IMR-90 (cell line): ENCODE measurements around the gene PARP2. TPM values are rescaled to one million over a fixed set of nuclear protein-coding genes. Genes with fewer than 3 reads are reported as not detected.

ENCODE experiments used
- ATAC-seq: fragments of 200-7000 bp; cut with Tn5 transposase; 2 replicates; pipeline ENCODE4 v1.9.1; 2020; ENCODE audit warnings: low read depth, mild to moderate bottlenecking, moderate library complexity
- BruUV-seq: library from RNA; stranded (reverse); fragments of 400-500 nt; replicated peaks from 2 replicates; lab custom pipeline; 2021; lab: Mats Ljungman, UMichigan
- CTCF ChIA-PET: fragments of 300-600 bp; formaldehyde crosslinking; extraction: SDS; loops from one replicate; lab custom pipeline; 2021; ENCODE audit warnings: antibody characterized with exemption; lab: Yijun Ruan, JAX
- POLR2A ChIA-PET: fragments of 300-600 bp; sonication (Branson Sonifier 250); formaldehyde crosslinking; loops from one replicate; lab custom pipeline; 2022; ENCODE audit warnings: antibody characterized with exemption; ENCODE audit not compliant: unreplicated experiment; lab: Charles Lee
- DNase-seq: peaks from one replicate; pipeline ENCODE4 v3.0.0; 2013
- H2AFZ ChIP-seq: replicated peaks from 2 replicates; pipeline ENCODE3; 2013; ENCODE audit warnings: low read length, mild to moderate bottlenecking; ENCODE audit not compliant: poor library complexity
- H2AK5ac ChIP-seq: 2 replicates; pipeline ENCODE4 v1.6.1; 2013; ENCODE audit warnings: low read depth, low read length, inconsistent platforms
- H2AK9ac ChIP-seq: replicated peaks from 2 replicates; pipeline ENCODE3; 2013; ENCODE audit warnings: mild to moderate bottlenecking, low read depth, low read length, moderate library complexity; ENCODE audit not compliant: poor library complexity
- H2BK120ac ChIP-seq: 2 replicates; pipeline ENCODE4 v1.6.1; 2013; ENCODE audit warnings: low read depth, low read length, inconsistent platforms
- H2BK15ac ChIP-seq: 3 replicates; pipeline ENCODE4 v1.6.1; 2013; ENCODE audit warnings: low read depth, low read length, inconsistent platforms
- H2BK20ac ChIP-seq: 2 replicates; pipeline ENCODE4 v1.6.1; 2013; ENCODE audit warnings: low read depth, mild to moderate bottlenecking, inconsistent platforms, low read length, moderate library complexity
- H2BK5ac ChIP-seq: 2 replicates; pipeline ENCODE4 v1.6.1; 2013; ENCODE audit warnings: mild to moderate bottlenecking, low read depth, low read length, inconsistent platforms; ENCODE audit not compliant: poor library complexity, severe bottlenecking
- H3K14ac ChIP-seq: replicated peaks from 2 replicates; pipeline ENCODE4 v1.6.1; 2013; ENCODE audit warnings: low read depth, low read length, inconsistent platforms
- H3K18ac ChIP-seq: 2 replicates; pipeline ENCODE4 v1.6.1; 2013; ENCODE audit warnings: low read depth, low read length, control low read depth
- H3K23ac ChIP-seq: 2 replicates; pipeline ENCODE4 v1.6.1; 2013; ENCODE audit warnings: low read depth, low read length, inconsistent platforms
- H3K27ac ChIP-seq: 2 replicates; pipeline ENCODE4 v1.5.1; 2013; ENCODE audit warnings: mild to moderate bottlenecking, control low read depth, low read length; ENCODE audit not compliant: insufficient read depth
- H3K27me3 ChIP-seq: 2 replicates; pipeline ENCODE4 v1.6.1; 2013; ENCODE audit warnings: low read length; ENCODE audit not compliant: control insufficient read depth, insufficient read depth
- H3K36me3 ChIP-seq: 2 replicates; pipeline ENCODE4 v1.6.1; 2013; ENCODE audit warnings: low read length, mixed read lengths; ENCODE audit not compliant: control insufficient read depth, insufficient read depth
- H3K4ac ChIP-seq: 2 replicates; pipeline ENCODE4 v1.6.1; 2013; ENCODE audit warnings: low read depth, low read length, inconsistent platforms
- H3K4me1 ChIP-seq: 2 replicates; pipeline ENCODE4 v1.6.1; 2013; ENCODE audit warnings: low read length, mixed read lengths; ENCODE audit not compliant: control insufficient read depth, insufficient read depth
- H3K4me2 ChIP-seq: 2 replicates; pipeline ENCODE4 v1.6.1; 2013; ENCODE audit warnings: low read depth, mild to moderate bottlenecking, control low read depth, low read length, moderate library complexity
- H3K4me3 ChIP-seq: 2 replicates; pipeline ENCODE4 v1.5.1; 2013; ENCODE audit warnings: low read depth, mild to moderate bottlenecking, control low read depth, low read length, moderate library complexity; ENCODE audit not compliant: insufficient read depth
- H3K56ac ChIP-seq: 2 replicates; pipeline ENCODE4 v1.6.1; 2013; ENCODE audit warnings: low read length, inconsistent platforms; ENCODE audit not compliant: insufficient read depth; ENCODE audit errors: extremely low read depth
- H3K79me1 ChIP-seq, 2 experiments: 2 replicates each; pipeline ENCODE4 v1.6.1; 2013; ENCODE audit warnings: low read length in 2 of 2, inconsistent platforms in 1 of 2, low read depth in 1 of 2
- H3K9ac ChIP-seq: 2 replicates; pipeline ENCODE4 v1.6.1; 2013; ENCODE audit warnings: low read depth, low read length, control low read depth
- H3K9me1 ChIP-seq: 2 replicates; pipeline ENCODE4 v1.6.1; 2013; ENCODE audit warnings: low read length, inconsistent platforms; ENCODE audit not compliant: insufficient read depth
- H3K9me3 ChIP-seq: 2 replicates; pipeline ENCODE4 v1.6.1; 2013; ENCODE audit warnings: low read length; ENCODE audit not compliant: control insufficient read depth, insufficient read depth
- H4K20me1 ChIP-seq: 2 replicates; pipeline ENCODE4 v1.6.1; 2013; ENCODE audit warnings: low read length, inconsistent platforms; ENCODE audit not compliant: insufficient read depth
- H4K5ac ChIP-seq: 2 replicates; pipeline ENCODE4 v1.6.1; 2013; ENCODE audit warnings: mild to moderate bottlenecking, low read depth, low read length, control low read depth
- H4K8ac ChIP-seq, 2 experiments: 2 replicates each; pipeline ENCODE4 v1.6.1; 2013; ENCODE audit warnings: low read depth in 2 of 2, low read length in 2 of 2, control low read depth in 1 of 2, inconsistent platforms in 1 of 2
- H4K91ac ChIP-seq: 2 replicates; pipeline ENCODE4 v1.6.1; 2013; ENCODE audit warnings: low read depth, low read length, inconsistent platforms; ENCODE audit not compliant: insufficient read depth
- BHLHE40 ChIP-seq: fragments of 150-350 bp; IDR thresholded peaks from 2 replicates; pipeline ENCODE4 v1.6.1; 2016; ENCODE audit warnings: mild to moderate bottlenecking, low read depth, low read length
- CHD1 ChIP-seq: IDR thresholded peaks from 2 replicates; pipeline ENCODE4 v1.6.1; 2012; ENCODE audit warnings: low read depth, low read length, improper control_type of control experiment
- CTCF ChIP-seq: conservative IDR thresholded peaks from 2 replicates; pipeline ENCODE4 v1.5.1; 2012; ENCODE audit warnings: mild to moderate bottlenecking, low read depth, low read length, improper control_type of control experiment
- FOS ChIP-seq: fragments of 150-350 bp; IDR thresholded peaks from 2 replicates; pipeline ENCODE4 v1.6.1; 2016; ENCODE audit warnings: low read depth, low read length
- RAD21 ChIP-seq: IDR thresholded peaks from 2 replicates; pipeline ENCODE4 v1.6.1; 2012; ENCODE audit warnings: low read length, improper control_type of control experiment
- RCOR1 ChIP-seq: IDR thresholded peaks from 2 replicates; pipeline ENCODE4 v1.6.1; 2012; ENCODE audit warnings: mild to moderate bottlenecking, low read length, improper control_type of control experiment; ENCODE audit not compliant: insufficient replicate concordance
- WGBS, 2 experiments: methylation state at CpG; one replicate each; pipeline versions ENCODE4 v1.1.5 to v1.1.7; 2013; ENCODE audit warnings: missing lambda C conversion rate in 2 of 2; ENCODE audit not compliant: insufficient read length in 1 of 2; ENCODE audit errors: extremely low coverage in 2 of 2; 5-methylcytosine and 5-hydroxymethylcytosine counted together
- dilution Hi-C: fragments of 300-500 bp; cut with HindIII; formaldehyde crosslinking; loops from one replicate; pipeline ENCODE4 v1.14.3; 2018; ENCODE audit warnings: low sequenced_read_pairs; ENCODE audit not compliant: unreplicated experiment
- in situ Hi-C: fragments of 300-500 bp; cut with MboI; formaldehyde crosslinking; loops from 3 replicates; pipeline ENCODE4 v1.14.3; 2019; ENCODE audit warnings: low sequenced_read_pairs, inconsistent platforms, mixed read lengths
- intact Hi-C: fragments of 100-400 bp; cut with micrococcal nuclease; formaldehyde crosslinking; loops from 2 replicates; pipeline ENCODE4 v1.10.0; 2022
- polyA plus RNA-seq, 3 experiments: library from polyadenylated mRNA; depleted of rRNA; stranded (reverse); fragments of >200 nt; gene quantifications; 2 replicates each; pipeline ENCODE4 v1.2.3, GENCODE V29; 2012; ENCODE audit warnings: low replicate concordance in 1 of 3
- total RNA-seq: library from RNA; depleted of rRNA; stranded (reverse); fragments of >200 nt; gene quantifications from 2 replicates; pipeline ENCODE4 v1.2.3, GENCODE V29; 2012

The PARP2 gene
- total and polyA plus RNA-seq, 2 of the 4 experiments (the other 2 are of a cell fraction) = 11.7 to 19.1 TPM

GRCh38 chr14:20387576-20387975 is 44.1 kb downstream of the PARP2 start:
- H3K79me1 ChIP-seq = no peaks in the 10 kb centered on the region
- H3K4ac ChIP-seq = no peak overlapping the region
- ChIA-PET POLR2A (no interaction called here), CTCF (no interaction called here)
- H4K91ac ChIP-seq = no peak overlapping the region
- no peak overlapping the region for H3K23ac ChIP-seq
- intact Hi-C loops = no loop called here
- no peak overlapping the region for H3K56ac ChIP-seq
- in situ Hi-C loops = no loop called here
- no peaks in the 10 kb centered on the region for H4K20me1 ChIP-seq
- H3K9me1 ChIP-seq = no peaks in the 10 kb centered on the region
- no peak overlapping the region for H4K5ac ChIP-seq
- no peak overlapping the region for H3K14ac ChIP-seq
- no peak overlapping the region for H2AK9ac ChIP-seq
- DNase-seq = no peak
- no CpG with 5 or more reads among the region's 6 CpGs for WGBS, 2 experiments
- H2AK5ac ChIP-seq = no peak overlapping the region
- no TSS peak for BruUV-seq
- no peak overlapping the region for H3K18ac ChIP-seq
- dilution Hi-C loops = no loop called here
- H2AFZ ChIP-seq = no peak overlapping the region
- no peak overlapping the region for H2BK15ac ChIP-seq
- H3K9me3 ChIP-seq = no peaks in the 10 kb centered on the region
- no peak overlapping the region for H3K4me2 ChIP-seq
- H3K9ac ChIP-seq = no peak overlapping the region
- no peak overlapping the region for H3K27ac ChIP-seq
- no peaks in the 10 kb centered on the region for H3K4me1 ChIP-seq
- H3K4me3 ChIP-seq = no peak overlapping the region
- no peak for ATAC-seq
- peaks cover 69% of the 10 kb centered on the region for H3K36me3 ChIP-seq
- TF ChIP-seq BHLHE40 (no peak), CTCF (no peak), RCOR1 (no peak), FOS (no peak), CHD1 (no peak), RAD21 (no peak)
- H2BK20ac ChIP-seq = no peak overlapping the region
- H2BK5ac ChIP-seq = no peak overlapping the region
- no peak overlapping the region for H2BK120ac ChIP-seq
- no peak overlapping the region for H4K8ac ChIP-seq
- H3K27me3 ChIP-seq = no peaks in the 10 kb centered on the region
